ENCODE measurements around the gene PRDX3.

PRDX3 gene

GRCh38 chr10:119205894-119206602 is 27.4 kb upstream of the PRDX3 start:
- Histone ChIP-seq H3K27me3 (replicated peaks) (no peaks in the 10 kb centered on the region), H3K36me3 (replicated peaks) (no peaks in the 10 kb centered on the region), H3K27ac (peak overlapping the region; percentile 81), H3K4me3 (ENCODE audit: low read depth, low read length) (peak overlapping the region; percentile 86)
- TF ChIP-seq, protein P1, sequence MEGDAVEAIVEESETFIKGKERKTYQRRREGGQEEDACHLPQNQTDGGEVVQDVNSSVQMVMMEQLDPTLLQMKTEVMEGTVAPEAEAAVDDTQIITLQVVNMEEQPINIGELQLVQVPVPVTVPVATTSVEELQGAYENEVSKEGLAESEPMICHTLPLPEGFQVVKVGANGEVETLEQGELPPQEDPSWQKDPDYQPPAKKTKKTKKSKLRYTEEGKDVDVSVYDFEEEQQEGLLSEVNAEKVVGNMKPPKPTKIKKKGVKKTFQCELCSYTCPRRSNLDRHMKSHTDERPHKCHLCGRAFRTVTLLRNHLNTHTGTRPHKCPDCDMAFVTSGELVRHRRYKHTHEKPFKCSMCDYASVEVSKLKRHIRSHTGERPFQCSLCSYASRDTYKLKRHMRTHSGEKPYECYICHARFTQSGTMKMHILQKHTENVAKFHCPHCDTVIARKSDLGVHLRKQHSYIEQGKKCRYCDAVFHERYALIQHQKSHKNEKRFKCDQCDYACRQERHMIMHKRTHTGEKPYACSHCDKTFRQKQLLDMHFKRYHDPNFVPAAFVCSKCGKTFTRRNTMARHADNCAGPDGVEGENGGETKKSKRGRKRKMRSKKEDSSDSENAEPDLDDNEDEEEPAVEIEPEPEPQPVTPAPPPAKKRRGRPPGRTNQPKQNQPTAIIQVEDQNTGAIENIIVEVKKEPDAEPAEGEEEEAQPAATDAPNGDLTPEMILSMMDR (IDR thresholded peaks at IDR 0.05; ENCODE audit: low read depth, low read length, missing control alignments): no peak
- in situ Hi-C loops (cut with HindIII; ENCODE audit: low pct_ligation_motif_present, low sequenced_read_pairs): loop anchor here (25.0 kb wide), 1 partner anchor 206 kb away; no protein-coding TSS in a partner anchor
- DNase-seq: no peak

DNA sequence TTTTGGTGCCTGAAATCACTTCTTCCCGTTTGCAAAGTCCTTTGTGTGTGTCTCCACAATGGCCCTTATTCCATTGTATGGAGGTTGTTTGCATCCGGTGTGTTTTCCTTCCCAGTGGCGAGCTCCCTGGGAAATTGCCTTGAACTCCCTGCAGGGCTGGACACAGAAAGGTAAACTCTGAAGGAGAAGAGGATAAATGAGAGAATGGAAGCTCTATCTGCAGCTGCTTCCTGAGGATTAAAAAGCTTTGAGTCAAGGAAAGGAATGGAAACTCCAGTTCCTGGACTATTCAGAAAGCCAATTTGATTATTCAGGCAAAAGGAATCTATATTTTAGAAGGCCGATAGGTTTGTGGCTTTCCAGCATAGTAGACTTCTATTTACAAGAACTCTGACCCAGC is 24.4 kb upstream of the PRDX3 start:
- TF ChIP-seq, protein P1 (IDR thresholded peaks at IDR 0.05; ENCODE audit: low read depth, low read length, missing control alignments): no peak
- no peak overlapping the region for H3K4me3 ChIP-seq (ENCODE audit: low read depth, low read length)
- no peak for DNase-seq
- no peaks in the 10 kb centered on the region for H3K36me3 ChIP-seq (replicated peaks)
- no peak overlapping the region for H3K27ac ChIP-seq
- H3K27me3 ChIP-seq (replicated peaks): no peaks in the 10 kb centered on the region
- in situ Hi-C loops (cut with HindIII; ENCODE audit: low pct_ligation_motif_present, low sequenced_read_pairs): loop anchor here (25.0 kb wide), 1 partner anchor 209 kb away; no protein-coding TSS in a partner anchor

GRCh38 chr10:119201233-119201632 is 22.6 kb upstream of the PRDX3 start:
- no peak overlapping the region for H3K4me3 ChIP-seq (ENCODE audit: low read depth, low read length)
- no peak overlapping the region for H3K27ac ChIP-seq
- DNase-seq: no peak
- H3K36me3 ChIP-seq (replicated peaks): no peaks in the 10 kb centered on the region
- in situ Hi-C loops (cut with HindIII; ENCODE audit: low pct_ligation_motif_present, low sequenced_read_pairs): loop anchor here (25.0 kb wide), 1 partner anchor 211 kb away; no protein-coding TSS in a partner anchor
- H3K27me3 ChIP-seq (replicated peaks): no peaks in the 10 kb centered on the region
- TF ChIP-seq, protein P1 (IDR thresholded peaks at IDR 0.05; ENCODE audit: low read depth, low read length, missing control alignments): no peak

- in situ Hi-C loops (cut with HindIII; ENCODE audit: low pct_ligation_motif_present, low sequenced_read_pairs): no loop called here
- no peak overlapping the region for H3K4me3 ChIP-seq (ENCODE audit: low read depth, low read length)
Observed at GRCh38 chr10:119199231-119199992, 20.8 kb upstream of the PRDX3 start.

GRCh38 chr10:119198438-119198837 is 19.8 kb upstream of the PRDX3 start:
- no peak for DNase-seq
- no peaks in the 10 kb centered on the region for H3K27me3 ChIP-seq (replicated peaks)
- H3K27ac ChIP-seq: no peak overlapping the region
- H3K4me3 ChIP-seq (ENCODE audit: low read depth, low read length): no peak overlapping the region
- TF ChIP-seq, protein P1 (IDR thresholded peaks at IDR 0.05; ENCODE audit: low read depth, low read length, missing control alignments): peak; percentile 69
- no peaks in the 10 kb centered on the region for H3K36me3 ChIP-seq (replicated peaks)
- in situ Hi-C loops (cut with HindIII; ENCODE audit: low pct_ligation_motif_present, low sequenced_read_pairs): no loop called here

More at GRCh38 chr10:119199231-119199992, 20.8 kb upstream of the PRDX3 start:
- no peak overlapping the region for H3K27ac ChIP-seq
- peak; percentile 82 for DNase-seq
- TF ChIP-seq, protein P1 (IDR thresholded peaks at IDR 0.05; ENCODE audit: low read depth, low read length, missing control alignments): peak; percentile 92
- no peaks in the 10 kb centered on the region for H3K27me3 ChIP-seq (replicated peaks)
- H3K36me3 ChIP-seq (replicated peaks): no peaks in the 10 kb centered on the region

All from brain microvascular endothelial cell (primary cell).